SK-N-SH treated with all-trans-retinoic acid at 6 μM for 48 hours (cell line): ENCODE data around the gene SLC18A3.

Source experiments
- ATAC-seq: fragments of 200-7000 bp; cut with Tn5 transposase; 3 replicates; pipeline ENCODE4 v1.9.1; 2020; ENCODE audit warnings: mild to moderate bottlenecking, moderate library complexity
- BACH2 ChIP-seq: fragments of 250-450 bp; sonication (Bioruptor Pico); IDR thresholded peaks from 2 replicates; pipeline ENCODE4 v1.9.0; 2021; ENCODE audit warnings: mild to moderate bottlenecking, borderline replicate concordance
- CREB5 ChIP-seq: fragments of 250-450 bp; sonication (Bioruptor Pico); IDR thresholded peaks from 2 replicates; pipeline ENCODE4 v1.5.1; 2020; ENCODE audit warnings: low read depth, mild to moderate bottlenecking, moderate library complexity
- CSDC2 ChIP-seq: fragments of 250-450 bp; sonication (Bioruptor Pico); IDR thresholded peaks from 2 replicates; pipeline ENCODE4 v1.5.0; 2020; ENCODE audit warnings: mild to moderate bottlenecking, moderate library complexity
- CSRNP3 ChIP-seq: fragments of 250-450 bp; sonication (Bioruptor Pico); IDR thresholded peaks from 2 replicates; pipeline ENCODE4 v1.5.1; 2021; ENCODE audit warnings: mild to moderate bottlenecking, moderate library complexity
- ESRRG ChIP-seq: fragments of 250-450 bp; sonication (Bioruptor Pico); IDR thresholded peaks from 2 replicates; pipeline ENCODE4 v1.6.1; 2021; ENCODE audit warnings: mild to moderate bottlenecking
- GLIS3 ChIP-seq: fragments of 250-450 bp; sonication (Bioruptor Pico); IDR thresholded peaks from 2 replicates; pipeline ENCODE4 v1.5.0; 2020; ENCODE audit warnings: mild to moderate bottlenecking, moderate library complexity
- ISL1 ChIP-seq: fragments of 250-450 bp; sonication (Bioruptor Pico); IDR thresholded peaks from 2 replicates; pipeline ENCODE4 v2.1.2; 2022; ENCODE audit warnings: mild to moderate bottlenecking, moderate library complexity
- OSR1 ChIP-seq: fragments of 250-450 bp; sonication (Bioruptor Pico); IDR thresholded peaks from 2 replicates; pipeline ENCODE4 v1.8.0; 2022; ENCODE audit warnings: moderate library complexity, mild to moderate bottlenecking, inconsistent platforms
- PATZ1 ChIP-seq: fragments of 250-450 bp; sonication (Bioruptor Pico); IDR thresholded peaks from 2 replicates; pipeline ENCODE4 v1.8.0; 2020; ENCODE audit warnings: mild to moderate bottlenecking, moderate library complexity, borderline replicate concordance
- POU6F1 ChIP-seq: fragments of 250-450 bp; sonication (Bioruptor Pico); IDR thresholded peaks from 2 replicates; pipeline ENCODE4 v1.8.0; 2021; ENCODE audit warnings: low read depth, mild to moderate bottlenecking, moderate library complexity, borderline replicate concordance
- PPARA ChIP-seq: fragments of 250-450 bp; sonication (Bioruptor Pico); IDR thresholded peaks from 2 replicates; pipeline ENCODE4 v1.5.0; 2020; ENCODE audit warnings: mild to moderate bottlenecking, borderline replicate concordance
- SNAI2 ChIP-seq: fragments of 250-450 bp; sonication (Bioruptor Pico); IDR thresholded peaks from 2 replicates; pipeline ENCODE4 v1.5.0; 2020; ENCODE audit warnings: mild to moderate bottlenecking, moderate library complexity
- TCF4 ChIP-seq: fragments of 250-450 bp; sonication (Bioruptor Pico); IDR thresholded peaks from 2 replicates; pipeline ENCODE4 v1.8.0; 2021; ENCODE audit warnings: mild to moderate bottlenecking, moderate library complexity, borderline replicate concordance
- TSHZ2 ChIP-seq: fragments of 250-450 bp; sonication (Bioruptor Pico); IDR thresholded peaks from 2 replicates; pipeline ENCODE4 v1.5.0; 2020; ENCODE audit warnings: mild to moderate bottlenecking, moderate library complexity
- ZC3H10 ChIP-seq: fragments of 250-450 bp; sonication (Bioruptor Pico); IDR thresholded peaks from 2 replicates; pipeline ENCODE4 v1.5.1; 2021; ENCODE audit warnings: mild to moderate bottlenecking, moderate library complexity
- ZFP3 ChIP-seq: fragments of 250-450 bp; sonication (Bioruptor Pico); IDR thresholded peaks from 2 replicates; pipeline ENCODE4 v1.5.0; 2020; ENCODE audit warnings: mild to moderate bottlenecking, moderate library complexity
- ZFP30 ChIP-seq: fragments of 450-650 bp; formaldehyde crosslinking; IDR thresholded peaks from 2 replicates; pipeline ENCODE4 v1.5.0; 2022; ENCODE audit warnings: mild to moderate bottlenecking, moderate library complexity
- ZNF565 ChIP-seq: fragments of 450-650 bp; formaldehyde crosslinking; conservative IDR thresholded peaks from 2 replicates; pipeline ENCODE4 v1.5.0; 2020; ENCODE audit warnings: low read depth, mild to moderate bottlenecking, moderate library complexity
- ZNF70 ChIP-seq: fragments of 450-650 bp; formaldehyde crosslinking; IDR thresholded peaks from 2 replicates; pipeline ENCODE4 v1.5.0; 2020; ENCODE audit warnings: mild to moderate bottlenecking, moderate library complexity
- ZNF8 ChIP-seq: fragments of 450-650 bp; formaldehyde crosslinking; IDR thresholded peaks from 2 replicates; pipeline ENCODE4 v1.5.0; 2020; ENCODE audit warnings: mild to moderate bottlenecking, moderate library complexity

SLC18A3 gene

GRCh38 chr10:49600046-49600445 is 10.1 kb upstream of the SLC18A3 start:
- TF ChIP-seq POU6F1 (CRISPR knock-in tag) (no peak), TSHZ2 (CRISPR knock-in tag) (no peak), ISL1 (CRISPR knock-in tag) (no peak), ZNF8 (CRISPR knock-in tag) (no peak), ZFP30 (CRISPR knock-in tag) (no peak), CSRNP3 (CRISPR knock-in tag) (no peak), ZNF70 (CRISPR knock-in tag) (no peak), CREB5 (CRISPR knock-in tag) (no peak), SNAI2 (CRISPR knock-in tag) (no peak), BACH2 (CRISPR knock-in tag) (no peak), PATZ1 (CRISPR knock-in tag) (no peak), TCF4 (CRISPR knock-in tag) (no peak), CSDC2 (CRISPR knock-in tag) (no peak), PPARA (CRISPR knock-in tag) (no peak), ESRRG (CRISPR knock-in tag) (no peak)
- no peak for ATAC-seq

GRCh38 chr10:49600781-49601400 is 9.2 kb upstream of the SLC18A3 start:
- ATAC-seq = no peak
- TF ChIP-seq SNAI2 (CRISPR knock-in tag) (no peak), GLIS3 (CRISPR knock-in tag) (no peak), CSRNP3 (CRISPR knock-in tag) (no peak), TSHZ2 (CRISPR knock-in tag) (no peak), ZC3H10 (CRISPR knock-in tag) (no peak), ZNF565 (no peak), ISL1 (CRISPR knock-in tag) (no peak), TCF4 (CRISPR knock-in tag) (no peak), ZFP3 (CRISPR knock-in tag) (no peak), OSR1 (CRISPR knock-in tag) (no peak)
